GM23338 (cell line): ENCODE results near the gene SYPL1. TPM values are rescaled to one million over a fixed set of nuclear protein-coding genes. Genes with fewer than 3 reads are reported as not detected.

Experiments
- ATAC-seq: fragments of 200-7000 bp; cut with Tn5 transposase; 3 replicates; pipeline ENCODE4 v1.9.1; 2020
- DNase-seq: peaks from one replicate; pipeline ENCODE4 v3.0.0-alpha.2; 2015; ENCODE audit warnings: low spot score
- H2AFZ ChIP-seq: fragments of 200-600 bp; sonication (generic); 2 replicates; pipeline ENCODE4 v1.8.0; 2016; ENCODE audit warnings: antibody characterized with exemption, mild to moderate bottlenecking, moderate library complexity
- H3F3A ChIP-seq: fragments of 200-600 bp; sonication (generic); replicated peaks from 2 replicates; pipeline ENCODE4 v1.8.0; 2017; ENCODE audit warnings: antibody characterized with exemption, mixed run types, low read depth
- H3K27ac ChIP-seq: fragments of 200-600 bp; sonication (generic); 2 replicates; pipeline ENCODE4 v1.6.1; 2016; ENCODE audit warnings: low read depth
- H3K27me3 ChIP-seq: fragments of 200-600 bp; sonication (generic); 2 replicates; pipeline ENCODE4 v1.8.0; 2016; ENCODE audit warnings: mild to moderate bottlenecking, mixed run types, moderate library complexity; ENCODE audit not compliant: insufficient read depth
- H3K36me3 ChIP-seq: fragments of 200-600 bp; sonication (generic); 2 replicates; pipeline ENCODE4 v1.8.0; 2016; ENCODE audit warnings: mild to moderate bottlenecking; ENCODE audit not compliant: insufficient read depth
- H3K4me1 ChIP-seq: fragments of 200-600 bp; sonication (generic); 2 replicates; pipeline ENCODE4 v1.8.0; 2016; ENCODE audit warnings: mild to moderate bottlenecking, moderate library complexity; ENCODE audit not compliant: insufficient read depth
- H3K4me2 ChIP-seq: fragments of 200-600 bp; sonication (generic); 2 replicates; pipeline ENCODE4 v1.7.1; 2017; ENCODE audit warnings: mixed run types
- H3K4me3 ChIP-seq: fragments of 200-600 bp; sonication (generic); 2 replicates; pipeline ENCODE4 v1.6.1; 2016; ENCODE audit warnings: mixed run types
- H3K79me2 ChIP-seq: fragments of 200-600 bp; sonication (generic); replicated peaks from 2 replicates; pipeline ENCODE4 v1.8.0; 2017; ENCODE audit warnings: mild to moderate bottlenecking; ENCODE audit not compliant: insufficient read depth
- H3K9me2 ChIP-seq: fragments of 200-600 bp; sonication (generic); 2 replicates; pipeline ENCODE4 v1.8.0; 2017; ENCODE audit not compliant: insufficient read depth
- H4K20me1 ChIP-seq: fragments of 200-600 bp; sonication (generic); replicated peaks from 2 replicates; pipeline ENCODE4 v1.8.0; 2017; ENCODE audit warnings: mild to moderate bottlenecking; ENCODE audit not compliant: insufficient read depth
- H3K27ac Mint-ChIP-seq: 2 replicates; pipeline ENCODE4 v1.8.0; 2020; ENCODE audit warnings: inconsistent platforms, mild to moderate bottlenecking, moderate library complexity, mixed read lengths
- H3K27me3 Mint-ChIP-seq: 3 replicates; pipeline ENCODE4 v1.8.0; 2022; ENCODE audit warnings: low read depth, mild to moderate bottlenecking, moderate library complexity, mixed read lengths, inconsistent platforms; ENCODE audit not compliant: insufficient read depth, poor library complexity
- H3K36me3 Mint-ChIP-seq: 3 replicates; pipeline ENCODE4 v1.8.0; 2021; ENCODE audit warnings: low read depth, mild to moderate bottlenecking, inconsistent platforms, moderate library complexity, mixed read lengths
- H3K4me1 Mint-ChIP-seq: 3 replicates; pipeline ENCODE4 v1.8.0; 2020; ENCODE audit warnings: mild to moderate bottlenecking, inconsistent platforms, mixed read lengths
- H3K4me3 Mint-ChIP-seq: 3 replicates; pipeline ENCODE4 v1.8.0; 2021; ENCODE audit warnings: moderate library complexity, mild to moderate bottlenecking, inconsistent platforms, mixed read lengths
- H3K9me3 Mint-ChIP-seq: 3 replicates; pipeline ENCODE4 v1.8.0; 2020; ENCODE audit warnings: moderate library complexity, mild to moderate bottlenecking, inconsistent platforms, mixed read lengths
- CREB1 ChIP-seq: fragments of 250-450 bp; sonication (Bioruptor Pico); IDR thresholded peaks from 2 replicates; pipeline ENCODE4 v1.5.0; 2020; ENCODE audit warnings: low read depth, mild to moderate bottlenecking, moderate library complexity
- ETS1 ChIP-seq: IDR thresholded peaks from 2 replicates; pipeline ENCODE4 v1.6.1; 2016; ENCODE audit warnings: antibody characterized with exemption
- EZH2 ChIP-seq: fragments of 200-600 bp; sonication (generic); IDR thresholded peaks from one replicate; pipeline ENCODE4 v1.8.0; 2017; ENCODE audit warnings: antibody characterized with exemption, mild to moderate bottlenecking, low read depth; ENCODE audit not compliant: unreplicated experiment
- EZH2phosphoT487 ChIP-seq: fragments of 200-600 bp; sonication (generic); IDR thresholded peaks from one replicate; pipeline ENCODE4 v1.8.1; 2018; ENCODE audit warnings: antibody characterized with exemption; ENCODE audit not compliant: unreplicated experiment
- REST ChIP-seq: IDR thresholded peaks from one replicate; pipeline ENCODE4 v1.6.1; 2018; ENCODE audit warnings: antibody characterized with exemption; ENCODE audit not compliant: unreplicated experiment
- ZNF114 ChIP-seq: fragments of 250-450 bp; sonication (Bioruptor Pico); IDR thresholded peaks from 2 replicates; pipeline ENCODE4 v1.5.0; 2020; ENCODE audit warnings: mild to moderate bottlenecking, moderate library complexity
- polyA plus RNA-seq: library from polyadenylated mRNA; unstranded; fragments of >200 nt; fragmentation: Nextera tagmentation; extraction: Ambion mirVana; gene quantifications from 2 replicates; pipeline ENCODE4 v1.2.1, GENCODE V29; 2016
- total RNA-seq: library from RNA; depleted of rRNA; stranded (reverse); fragments of >200 nt; shearing (Covaris generic); gene quantifications from 2 replicates; pipeline ENCODE4 v1.2.3, GENCODE V29; 2014

SYPL1 gene
- total and polyA plus RNA-seq, 2 experiments from 2014 or later, result 39.3 to 52.7 TPM

DNA sequence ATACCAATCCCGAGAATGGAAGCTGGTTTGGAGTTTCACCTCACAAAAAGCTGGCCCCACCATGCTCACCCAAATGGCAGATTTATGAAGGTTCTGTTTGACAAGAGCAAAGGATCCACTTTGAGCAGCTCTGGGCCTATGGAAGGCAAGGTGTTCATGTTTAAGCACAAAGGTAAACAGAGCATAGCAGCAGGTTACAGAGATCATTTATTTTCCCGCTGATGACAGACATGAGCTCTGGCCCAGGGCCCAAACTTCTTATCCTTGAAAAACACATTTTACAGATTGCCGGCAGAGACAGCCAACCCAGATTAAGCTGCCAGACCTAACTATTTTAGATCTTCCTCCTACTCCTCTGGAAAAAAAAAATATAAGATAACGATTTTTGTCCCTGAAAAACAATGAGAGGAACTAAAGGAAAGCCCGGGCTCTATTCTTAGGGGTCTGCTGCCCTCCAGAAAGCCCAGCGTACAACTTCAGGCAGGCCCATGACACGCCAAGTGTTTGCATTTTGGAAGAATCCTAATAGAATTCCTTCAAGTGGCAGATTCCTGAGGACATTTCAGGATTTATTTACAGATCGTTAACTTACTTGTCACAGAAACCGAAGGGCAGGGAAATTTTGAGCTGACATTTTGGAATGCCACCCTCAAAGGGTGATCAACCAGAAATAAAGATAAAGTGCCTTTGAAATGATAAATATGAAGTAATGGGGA is 40.0 kb downstream of the SYPL1 start (continued):
- TF ChIP-seq REST (no peak), ZNF114 (CRISPR knock-in tag) (no peak)

DNA sequence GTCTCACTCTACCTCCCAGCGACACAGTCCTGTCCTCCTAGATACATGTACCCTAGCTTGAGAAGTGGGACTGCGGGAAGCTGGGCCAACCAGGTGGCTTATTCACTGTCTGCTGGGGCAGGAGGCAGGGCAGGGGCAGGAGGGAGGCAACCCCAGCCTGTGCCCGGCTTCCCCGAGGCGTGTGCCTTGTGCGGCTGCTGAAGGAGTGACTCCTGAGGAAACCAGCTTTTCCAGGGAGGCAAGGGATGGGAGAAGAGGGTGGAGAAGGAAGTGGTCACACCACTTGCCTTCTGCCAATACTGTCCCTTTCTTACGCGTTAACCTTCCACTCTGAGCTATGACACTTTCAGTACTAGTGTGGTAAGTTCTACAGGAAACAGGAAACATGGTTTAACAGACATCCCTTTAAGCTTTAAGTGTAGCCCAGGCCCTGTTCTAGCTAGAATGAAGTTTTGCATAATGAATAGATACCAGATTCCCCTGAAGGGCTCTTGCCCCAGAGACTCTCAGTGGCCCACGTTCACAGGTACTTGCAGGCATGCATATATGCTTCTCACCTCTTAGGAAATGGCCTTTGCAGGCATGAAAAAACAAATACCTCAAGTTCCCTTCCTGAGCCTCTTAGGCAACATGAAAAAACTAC is 40.6 kb downstream of the SYPL1 start:
- H3K4me1 ChIP-seq, result peaks cover 13% of the 10 kb centered on the region; the same call in 1 of the 2 replicates
- no peaks in the 10 kb centered on the region for H3K27me3 Mint-ChIP-seq
- H3K27ac ChIP-seq, result no peak overlapping the region
- peak overlapping the region; percentile 97 for H2AFZ ChIP-seq
- no peaks in the 10 kb centered on the region for H4K20me1 ChIP-seq
- no peak overlapping the region for H3K27ac Mint-ChIP-seq
- ATAC-seq (no peak; the same call in 2 of the 3 replicates), DNase-seq (no peak)
- no peak overlapping the region for H3K4me3 Mint-ChIP-seq
- TF ChIP-seq ETS1, result no peak
- no peak for TF ChIP-seq EZH2
- no peak for TF ChIP-seq EZH2phosphoT487
- TF ChIP-seq CREB1 (CRISPR knock-in tag), result no peak
- H3F3A ChIP-seq, result 0 out of 2 replicates have a peak, but pooled peaks cover 7% of the 10 kb centered on the region
- no peaks in the 10 kb centered on the region for H3K9me3 Mint-ChIP-seq
- no peaks in the 10 kb centered on the region for H3K27me3 ChIP-seq
- H3K36me3 ChIP-seq, result no peaks in the 10 kb centered on the region
- H3K79me2 ChIP-seq, result no peaks in the 10 kb centered on the region
- no peaks in the 10 kb centered on the region for H3K9me2 ChIP-seq
- H3K36me3 Mint-ChIP-seq, result no peaks in the 10 kb centered on the region
- H3K4me2 ChIP-seq, result no peak overlapping the region
- H3K4me3 ChIP-seq, result no peak overlapping the region
- H3K4me1 Mint-ChIP-seq, result peaks cover 15% of the 10 kb centered on the region
